Measurements from ENCODE around the gene TAC3. TPM values are rescaled to one million over a fixed set of nuclear protein-coding genes. Genes with fewer than 3 reads are reported as not detected.

Gene TAC3
- total RNA-seq, 4 donors from 2014 or later: not detected

- Histone ChIP-seq H3K27ac (no peak overlapping the region), H3K4me3 (no peak overlapping the region), H3K9me3 (no peaks in the 10 kb centered on the region), H3K27me3 (peaks cover 0 to 16% (median 4%) of the 10 kb centered on the region in 3 donors), H3K4me1 (no peaks in the 10 kb centered on the region), H3K36me3 (no peaks in the 10 kb centered on the region)
- intact Hi-C loops (cut with DNase I; ENCODE audit: low total_unique reads): no loop called here
- in situ Hi-C loops (cut with MboI; ENCODE audit: low sequenced_read_pairs in 4 of 4): no loop called here
- ATAC-seq: no peak
- DNase-seq: no peak
- TF ChIP-seq CTCF (IDR thresholded peaks at IDR 0.05 in 4 of 5, conservative IDR thresholded peaks at IDR 0.05 in 1 of 5) (no peak), POLR2A (IDR thresholded peaks at IDR 0.05) (no peak)
These were observed 28.6 kb upstream of the TAC3 start for GRCh38 chr12:57044889-57045288.

- Histone ChIP-seq H3K27me3 (peaks cover 0 to 16% (median 4%) of the 10 kb centered on the region in 3 donors), H3K9me3 (no peaks in the 10 kb centered on the region), H3K4me3 (no peak overlapping the region), H3K4me1 (no peaks in the 10 kb centered on the region), H3K27ac (no peak overlapping the region), H3K36me3 (no peaks in the 10 kb centered on the region)
- intact Hi-C loops (cut with DNase I; ENCODE audit: low total_unique reads): no loop called here
- no peak for ATAC-seq
- no peak for TF ChIP-seq CTCF (IDR thresholded peaks at IDR 0.05 in 4 of 5, conservative IDR thresholded peaks at IDR 0.05 in 1 of 5)
- in situ Hi-C loops (cut with MboI; ENCODE audit: low sequenced_read_pairs in 4 of 4): no loop called here
- DNase-seq: no peak
These were observed 28.1 kb upstream of the TAC3 start for GRCh38 chr12:57044468-57044867.

- no peak for ATAC-seq
These were observed 26.4 kb upstream of the TAC3 start for GRCh38 chr12:57042695-57043094.

GRCh38 chr12:57040750-57041149 is 24.4 kb upstream of the TAC3 start:
- intact Hi-C loops (cut with DNase I; ENCODE audit: low total_unique reads): no loop called here
- Histone ChIP-seq H3K4me3 (no peak overlapping the region), H3K27me3 (peaks cover 0 to 6% (median 0%) of the 10 kb centered on the region in 3 donors), H3K9me3 (no peaks in the 10 kb centered on the region), H3K4me1 (no peaks in the 10 kb centered on the region), H3K36me3 (no peaks in the 10 kb centered on the region), H3K27ac (no peak overlapping the region)
- DNase-seq (no peak), ATAC-seq (no peak)
- in situ Hi-C loops (cut with MboI; ENCODE audit: low sequenced_read_pairs in 4 of 4): no loop called here
- no peak for TF ChIP-seq CTCF (IDR thresholded peaks at IDR 0.05 in 4 of 5, conservative IDR thresholded peaks at IDR 0.05 in 1 of 5)
- TF ChIP-seq POLR2A (IDR thresholded peaks at IDR 0.05): no peak

More at GRCh38 chr12:57042695-57043094, 26.4 kb upstream of the TAC3 start:
- Histone ChIP-seq H3K36me3 (no peaks in the 10 kb centered on the region), H3K9me3 (no peaks in the 10 kb centered on the region), H3K4me3 (no peak overlapping the region), H3K27me3 (peaks cover 0 to 16% (median 4%) of the 10 kb centered on the region in 3 donors), H3K27ac (no peak overlapping the region), H3K4me1 (no peaks in the 10 kb centered on the region)
- DNase-seq: no peak
- intact Hi-C loops (cut with DNase I; ENCODE audit: low total_unique reads) (no loop called here), in situ Hi-C loops (cut with MboI; ENCODE audit: low sequenced_read_pairs in 4 of 4) (no loop called here)
- TF ChIP-seq CTCF (IDR thresholded peaks at IDR 0.05 in 4 of 5, conservative IDR thresholded peaks at IDR 0.05 in 1 of 5) (no peak), POLR2A (IDR thresholded peaks at IDR 0.05) (no peak)

- TF ChIP-seq POLR2A (IDR thresholded peaks at IDR 0.05) (no peak), CTCF (IDR thresholded peaks at IDR 0.05 in 4 of 5, conservative IDR thresholded peaks at IDR 0.05 in 1 of 5) (no peak)
- DNase-seq: no peak
- ATAC-seq: no peak
- Histone ChIP-seq H3K9me3 (no peaks in the 10 kb centered on the region), H3K27me3 (peaks cover 0 to 1% (median 0%) of the 10 kb centered on the region in 3 donors), H3K4me1 (no peaks in the 10 kb centered on the region), H3K4me3 (no peak overlapping the region), H3K36me3 (no peaks in the 10 kb centered on the region), H3K27ac (no peak overlapping the region)
- intact Hi-C loops (cut with DNase I; ENCODE audit: low total_unique reads): no loop called here
- in situ Hi-C loops (cut with MboI; ENCODE audit: low sequenced_read_pairs in 4 of 4): no loop called here
These were observed 23.9 kb upstream of the TAC3 start for GRCh38 chr12:57040211-57040610.

Data from gastrocnemius medialis (tissue), 4 donors.